COLO829 (cell line): Measurements from ENCODE around the gene KRTAP10-12.

Source experiments
- DNase-seq: peaks from one replicate; pipeline ENCODE4 v3.0.0; 2012; ENCODE audit warnings: low spot score

Gene KRTAP10-12

GRCh38 chr21:44699502-44700001 is 2.6 kb downstream of the KRTAP10-12 start:
- DNase-seq = no peak

DNA sequence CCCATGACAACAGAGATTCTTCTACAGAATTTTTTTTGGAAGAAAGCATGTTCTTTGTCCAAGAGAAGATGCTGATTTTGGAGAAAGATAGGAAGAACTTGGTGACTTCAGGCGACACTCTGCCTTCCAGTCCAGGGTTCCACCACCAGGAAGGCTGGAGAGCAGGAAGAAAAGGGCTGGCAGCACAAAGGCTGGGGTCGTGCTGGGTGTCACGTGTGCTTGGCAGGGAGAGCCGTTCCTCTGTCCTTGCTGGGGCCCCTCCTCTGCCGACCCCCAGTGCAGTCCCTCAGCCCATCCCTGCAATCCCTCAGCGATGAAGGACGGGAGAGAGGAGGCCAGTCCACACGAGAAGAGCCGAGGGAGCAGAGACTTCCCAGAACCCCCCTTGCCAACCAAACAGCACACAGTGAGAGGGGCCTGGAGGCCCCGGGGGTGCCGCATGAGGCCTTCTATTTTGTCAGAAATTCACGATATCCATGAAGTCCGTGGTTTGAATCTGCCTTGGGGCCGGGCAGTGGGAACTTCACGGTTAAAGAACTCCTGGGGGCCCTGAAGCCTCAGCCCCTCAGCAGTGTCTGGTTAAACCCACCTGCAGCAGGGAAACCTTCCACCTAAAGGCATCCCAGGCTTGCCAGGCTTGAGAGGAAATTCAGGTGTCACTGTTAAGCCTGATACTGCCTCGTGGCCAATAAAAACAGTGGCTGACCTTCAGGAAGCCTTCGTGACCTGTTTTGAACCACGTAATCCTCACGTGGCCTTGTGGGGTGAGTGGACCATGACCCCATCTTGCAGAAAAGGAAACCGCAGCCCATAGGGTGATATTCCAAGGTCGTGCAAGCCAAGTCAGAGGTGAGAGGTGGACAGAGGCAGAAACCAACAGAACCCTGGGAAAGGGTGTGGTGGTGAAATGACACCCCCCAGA is 3.4 kb downstream of the KRTAP10-12 start:
- DNase-seq = no peak

- DNase-seq = no peak
Observed at GRCh38 chr21:44701023-44701400, 4.0 kb downstream of the KRTAP10-12 start.

- no peak for DNase-seq
Observed at GRCh38 chr21:44701541-44701940, 4.6 kb downstream of the KRTAP10-12 start.

GRCh38 chr21:44702111-44702972 is 5.4 kb downstream of the KRTAP10-12 start:
- no peak for DNase-seq

- no peak for DNase-seq
Observed at GRCh38 chr21:44702973-44703730, 6.2 kb downstream of the KRTAP10-12 start.

- DNase-seq = no peak
Observed at GRCh38 chr21:44703731-44704635, 7.0 kb downstream of the KRTAP10-12 start.

DNA sequence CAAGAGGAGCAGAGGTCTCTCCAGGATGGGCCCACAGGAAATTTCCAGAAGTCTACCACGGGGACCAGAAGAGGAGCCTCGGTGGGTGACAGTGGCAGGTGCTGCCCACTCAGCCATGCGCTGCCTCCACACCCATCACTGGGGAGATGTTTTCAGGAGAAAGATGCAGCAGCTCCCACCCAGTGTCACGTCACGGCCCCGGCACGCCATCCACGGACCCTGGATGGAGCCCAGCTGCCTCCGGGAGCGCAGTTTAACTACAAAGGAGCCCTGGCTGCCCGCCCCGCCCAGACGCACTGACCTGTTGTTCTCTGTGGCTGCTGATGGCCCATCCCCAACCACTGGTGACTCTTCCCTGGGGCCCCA is 7.6 kb downstream of the KRTAP10-12 start:
- no peak for DNase-seq

GRCh38 chr21:44706026-44706705 is 9.2 kb downstream of the KRTAP10-12 start:
- no peak for DNase-seq

GRCh38 chr21:44706706-44707581 is 10.0 kb downstream of the KRTAP10-12 start:
- no peak for DNase-seq

DNA sequence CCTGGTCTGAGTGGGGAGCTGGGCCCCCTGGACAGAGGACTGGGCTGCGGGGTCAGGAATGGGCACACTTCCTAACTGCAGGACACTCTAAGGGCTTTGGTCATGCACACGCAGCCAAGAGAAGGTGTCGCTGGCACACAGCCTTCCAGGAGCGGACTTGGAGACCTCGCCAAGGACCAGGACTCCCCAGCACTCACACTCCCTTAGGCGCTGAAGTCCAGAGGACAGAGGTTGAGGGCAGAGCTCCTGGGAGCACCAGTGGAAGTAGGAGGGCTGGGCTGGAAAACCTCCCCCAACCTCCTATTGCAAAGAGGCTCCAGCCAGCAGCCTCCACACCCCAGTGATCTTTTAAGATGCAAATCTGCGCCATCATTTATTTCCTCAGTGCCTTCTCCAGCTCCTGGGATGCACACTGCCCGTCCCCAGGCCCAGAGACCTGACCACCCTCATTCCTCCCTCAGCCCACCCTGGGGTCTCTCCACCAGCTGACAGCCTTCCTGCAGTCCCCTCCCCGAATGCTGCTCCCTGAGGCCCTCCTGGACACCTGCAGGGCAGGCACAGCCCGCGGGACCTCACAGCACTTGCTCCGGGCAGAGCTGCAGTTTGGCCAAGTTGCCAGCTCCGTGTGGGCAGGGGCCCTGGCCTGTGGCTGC is 11.4 kb downstream of the KRTAP10-12 start:
- DNase-seq = no peak

DNA sequence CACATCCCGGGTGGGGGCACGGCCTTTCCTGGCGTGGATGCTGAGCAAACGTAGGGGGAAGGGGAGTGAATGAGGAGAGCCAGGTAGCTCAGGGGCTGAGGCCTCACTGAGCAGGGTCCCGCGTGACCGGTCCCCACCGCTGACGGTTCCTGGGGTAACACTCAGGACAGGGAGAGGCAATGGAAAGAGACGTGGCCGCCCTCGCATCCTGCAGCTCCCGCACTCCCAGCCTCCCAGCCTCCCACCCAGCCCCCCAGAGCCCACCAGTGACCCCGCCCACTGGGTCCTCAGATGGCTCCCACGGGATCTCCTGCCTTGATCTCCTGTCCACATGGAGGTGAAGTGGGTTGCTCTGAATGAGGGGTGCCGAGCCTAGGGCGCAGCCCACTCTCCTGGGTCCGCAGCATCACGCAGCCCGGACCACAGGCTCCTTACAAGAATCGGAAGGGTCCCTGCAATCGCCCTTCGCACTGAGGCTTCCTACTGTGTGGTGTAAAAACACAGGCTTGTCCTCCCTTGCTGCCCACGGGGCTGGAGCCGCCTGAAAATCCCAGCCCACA is 12.0 kb downstream of the KRTAP10-12 start:
- DNase-seq = no peak

GRCh38 chr21:44709426-44710293 is 12.7 kb downstream of the KRTAP10-12 start:
- DNase-seq = no peak

- no peak for DNase-seq
Observed at GRCh38 chr21:44710294-44710665, 13.3 kb downstream of the KRTAP10-12 start.

- no peak for DNase-seq
Observed at GRCh38 chr21:44710756-44711326, 13.9 kb downstream of the KRTAP10-12 start.

DNA sequence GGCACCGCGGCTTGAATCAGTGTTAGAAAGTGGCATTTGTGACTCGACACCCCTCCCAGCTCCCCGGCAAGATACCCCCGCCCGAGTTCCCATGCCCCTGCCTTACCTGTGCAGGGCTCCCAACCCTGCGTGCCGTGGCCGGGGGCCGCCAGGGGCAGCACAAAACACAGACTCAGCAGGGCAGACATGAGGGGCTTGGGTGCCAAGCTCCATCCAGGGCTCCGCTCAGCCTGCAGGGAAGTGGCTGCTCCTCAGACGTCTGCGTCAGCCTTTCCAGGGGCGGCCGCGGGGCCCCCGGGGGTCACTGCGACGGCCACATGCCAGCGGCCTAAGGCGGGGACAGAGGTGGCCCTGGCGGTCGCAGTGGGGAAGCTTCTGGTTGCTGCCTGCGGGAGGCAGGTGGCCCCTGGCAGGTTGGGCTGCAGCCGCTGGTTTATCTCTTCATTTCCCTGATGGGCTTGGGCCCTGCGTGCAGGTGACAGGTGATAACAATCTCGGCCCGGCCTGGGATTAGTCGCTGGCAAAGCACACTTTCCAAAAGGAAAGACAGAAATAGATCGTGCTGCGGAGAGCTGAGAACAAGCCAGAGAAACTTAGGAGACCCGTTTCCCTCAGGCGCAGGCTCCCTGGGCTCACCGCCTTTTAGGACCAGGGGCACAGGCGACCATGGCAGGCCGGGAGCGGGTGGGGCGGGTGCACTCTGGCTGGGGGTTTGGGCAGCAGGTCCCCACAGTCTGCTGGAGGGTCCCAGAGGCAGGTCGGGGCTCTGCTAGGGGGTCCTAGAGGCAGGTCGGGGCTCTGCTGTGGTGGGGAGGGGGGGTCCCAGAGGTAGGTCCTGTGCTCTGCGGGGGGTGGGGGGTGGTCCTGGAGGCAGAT is 14.6 kb downstream of the KRTAP10-12 start, which contains the start of gene TSPEAR:
TSPEAR (minus strand) TSS at position 246 of the 876 bp plus-strand sequence; CDS start at position 188, 58 bp downstream.
- no peak for DNase-seq
